Stimulated activated CD4-positive, alpha-beta T cell treated with anti-CD3 and anti-CD28 coated beads, Interleukin-12 subunit alpha, Interleukin-12 subunit beta, amount 100 ng/mL, for 48 hours (primary cell): ENCODE measurements around the gene COQ2.
A peak's percentile ranks its signal among the peaks of the same experiment; 100 is the strongest.
"Not testable (repeated sequence)": the region's sequence is repeated elsewhere in the genome, so short reads cannot be mapped to it uniquely, and the experiment has no call there.

Experiments
- DNase-seq, 3 donors: peaks; one replicate each; pipeline ENCODE4 v3.0.0-alpha.2; 2020; ENCODE audit warnings: low read depth in 2 of 3, low spot score in 1 of 3

The COQ2 gene

GRCh38 chr4:83284193-83285054, at the start of gene COQ2:
COQ2 (minus strand) TSS chr4:83284798; CDS start chr4:83284764, 34 bp downstream.
- DNase-seq, result peak; percentile 89 to 94 (median 89)

DNA sequence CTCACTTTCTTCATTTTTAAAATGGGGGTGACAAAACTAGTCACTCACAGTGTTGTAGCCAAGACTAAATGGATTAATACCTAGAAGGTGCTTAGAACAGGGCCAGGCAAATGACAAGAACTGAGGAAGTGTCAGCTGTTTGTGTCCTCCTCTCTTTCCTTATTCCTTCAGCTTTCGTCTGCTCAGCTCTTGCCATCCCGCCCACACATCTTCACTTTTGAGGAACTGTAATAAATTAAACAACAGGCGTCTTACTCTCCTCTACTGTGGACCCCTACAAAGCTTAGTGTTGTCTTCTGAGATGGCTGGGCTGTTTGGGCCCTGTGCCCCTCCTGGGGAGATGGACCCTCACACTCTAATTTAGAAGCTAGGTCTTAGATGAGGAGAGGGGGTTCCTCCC, 47.4 kb upstream of the COQ2 start:
- no peak for DNase-seq

DNA sequence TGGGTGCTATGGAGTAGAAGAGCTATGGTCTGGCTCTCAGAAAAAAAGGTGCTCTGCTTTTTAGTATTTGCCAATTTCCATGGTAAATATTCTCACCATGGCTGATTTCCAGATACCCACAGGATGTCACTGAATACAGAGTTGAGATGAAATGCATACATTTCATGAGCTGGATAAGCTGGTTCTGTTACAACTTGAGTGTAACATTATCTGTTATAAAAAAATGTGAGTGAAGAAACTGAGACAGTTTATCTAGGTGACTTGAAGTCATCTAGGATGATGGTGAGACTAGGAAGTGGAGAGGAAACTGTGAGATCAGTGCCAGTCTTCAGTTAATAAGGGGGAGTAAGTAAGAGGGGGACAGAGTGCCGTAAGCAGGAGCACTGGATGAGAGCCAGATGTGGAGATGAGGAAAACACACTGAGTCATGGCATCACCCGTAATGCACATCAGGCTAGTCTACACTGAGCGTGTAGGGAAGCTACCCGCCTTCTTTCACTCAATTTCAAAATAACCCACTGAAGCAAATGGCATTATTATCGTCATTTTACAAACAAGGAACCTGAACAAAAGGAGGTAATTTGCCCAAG, 45.0 kb upstream of the COQ2 start:
- DNase-seq, result no peak

DNA sequence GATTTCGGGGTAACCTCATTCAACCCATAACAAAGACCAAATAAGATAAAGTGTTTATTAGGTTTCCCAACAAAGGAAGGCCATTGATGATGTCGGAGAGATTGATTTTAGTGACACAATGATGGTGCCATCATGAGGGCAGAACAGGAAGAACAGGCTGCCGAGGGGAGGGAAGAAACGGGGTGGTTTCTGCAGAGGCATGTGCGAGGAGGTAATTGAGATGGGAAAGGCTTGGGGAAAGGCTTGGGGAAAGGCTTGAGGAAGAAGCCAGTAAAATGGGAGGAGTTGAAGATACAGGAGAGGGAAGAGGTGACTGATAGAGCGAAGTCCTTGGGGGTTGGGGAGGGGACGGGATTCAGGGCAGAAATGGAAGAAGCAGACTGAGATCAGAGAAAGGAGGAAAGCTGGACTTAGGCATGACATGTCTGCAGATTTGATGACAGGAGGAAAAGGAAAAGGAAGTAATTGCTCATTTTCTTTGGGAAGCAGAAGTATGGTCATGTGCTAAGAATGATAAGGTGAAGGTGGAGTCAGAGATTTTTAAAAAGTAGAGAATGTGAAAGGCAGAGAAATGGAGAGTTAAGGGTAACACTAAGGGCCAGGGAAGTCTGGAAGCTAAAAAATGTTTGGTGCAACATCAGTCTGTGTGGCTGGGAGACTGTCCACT, 44.1 kb upstream of the COQ2 start:
- DNase-seq, result no peak

DNA sequence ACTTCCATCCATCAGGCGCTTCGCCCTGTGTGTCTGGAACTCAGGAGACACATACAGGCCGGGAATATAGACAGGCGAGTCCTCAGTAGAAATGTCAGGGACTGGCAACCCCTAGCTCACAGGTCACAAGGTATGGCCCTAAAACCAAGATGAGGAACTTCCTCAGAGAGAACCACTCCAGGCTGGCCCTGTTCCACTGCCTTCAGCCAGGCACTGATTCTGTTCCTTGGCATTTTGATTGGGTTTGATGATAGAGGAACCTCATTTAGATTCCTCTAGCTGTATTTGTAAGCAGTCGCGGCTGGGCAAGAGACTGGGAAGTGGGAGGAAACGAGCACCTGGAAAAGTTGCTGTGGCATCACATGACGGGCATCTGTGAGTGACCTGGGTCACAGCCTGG, 41.9 kb upstream of the COQ2 start:
- no peak for DNase-seq

DNA sequence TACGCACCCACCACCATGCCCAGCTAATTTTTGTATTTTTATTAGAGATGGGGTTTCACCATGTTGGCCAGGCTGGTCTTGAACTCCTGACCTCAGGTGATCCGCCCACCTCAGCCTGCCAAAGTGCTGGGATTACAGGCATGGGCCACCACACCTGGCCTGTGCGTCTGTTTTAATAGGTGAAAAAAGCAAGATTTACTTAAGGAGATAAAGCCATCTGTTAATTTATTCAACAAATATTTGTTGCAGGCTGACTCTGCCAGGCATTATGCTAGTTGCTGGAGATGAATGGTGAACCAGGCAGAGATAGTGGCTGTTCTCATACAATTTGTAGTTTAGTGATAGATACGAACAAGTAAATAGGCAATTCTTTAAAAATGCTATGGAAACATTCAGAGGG, 40.7 kb upstream of the COQ2 start:
- not testable (repeated sequence) for DNase-seq

DNA sequence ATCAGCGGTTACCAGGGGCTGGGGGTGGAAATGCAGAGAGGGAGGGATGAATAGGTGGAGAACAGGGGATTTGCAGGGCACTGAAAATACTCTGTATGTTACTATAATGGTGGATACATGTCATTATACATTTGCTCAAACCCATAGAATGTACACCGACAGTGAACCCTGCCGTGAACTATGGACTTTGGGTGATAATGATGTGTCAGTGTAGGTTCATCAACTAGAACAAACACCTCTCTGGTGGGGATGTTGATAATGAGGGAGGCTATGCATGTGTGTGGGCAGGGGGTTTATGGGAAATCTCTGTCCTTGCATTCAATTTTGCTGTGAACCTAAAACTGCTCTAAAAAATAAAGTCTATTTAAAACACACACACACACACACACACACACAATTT, 38.5 kb upstream of the COQ2 start:
- no peak for DNase-seq

- DNase-seq, result peak in 1 of 3 donors; percentile 33
These were observed 36.0 kb upstream of the COQ2 start for GRCh38 chr4:83320548-83320947.

GRCh38 chr4:83318666-83319065, 34.1 kb upstream of the COQ2 start:
- no peak for DNase-seq

DNA sequence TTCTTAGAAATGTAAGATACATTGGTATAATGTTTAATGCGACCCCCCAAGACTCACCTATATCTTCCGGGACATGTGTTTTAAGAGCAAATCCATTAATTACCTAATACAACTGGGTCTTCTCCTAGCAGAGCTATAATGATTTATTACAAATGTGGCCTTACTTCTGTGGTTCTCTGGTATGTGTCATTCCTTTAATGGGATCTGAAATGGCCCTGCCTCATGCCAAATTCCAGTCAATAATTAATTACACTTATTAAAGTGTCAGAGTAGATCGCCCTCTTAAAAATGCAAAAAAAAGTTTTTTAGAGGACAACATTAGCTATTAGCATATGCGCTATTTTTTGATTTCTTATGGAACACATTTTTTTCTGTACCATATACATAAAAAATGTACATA, 33.1 kb upstream of the COQ2 start:
- no peak for DNase-seq

DNA sequence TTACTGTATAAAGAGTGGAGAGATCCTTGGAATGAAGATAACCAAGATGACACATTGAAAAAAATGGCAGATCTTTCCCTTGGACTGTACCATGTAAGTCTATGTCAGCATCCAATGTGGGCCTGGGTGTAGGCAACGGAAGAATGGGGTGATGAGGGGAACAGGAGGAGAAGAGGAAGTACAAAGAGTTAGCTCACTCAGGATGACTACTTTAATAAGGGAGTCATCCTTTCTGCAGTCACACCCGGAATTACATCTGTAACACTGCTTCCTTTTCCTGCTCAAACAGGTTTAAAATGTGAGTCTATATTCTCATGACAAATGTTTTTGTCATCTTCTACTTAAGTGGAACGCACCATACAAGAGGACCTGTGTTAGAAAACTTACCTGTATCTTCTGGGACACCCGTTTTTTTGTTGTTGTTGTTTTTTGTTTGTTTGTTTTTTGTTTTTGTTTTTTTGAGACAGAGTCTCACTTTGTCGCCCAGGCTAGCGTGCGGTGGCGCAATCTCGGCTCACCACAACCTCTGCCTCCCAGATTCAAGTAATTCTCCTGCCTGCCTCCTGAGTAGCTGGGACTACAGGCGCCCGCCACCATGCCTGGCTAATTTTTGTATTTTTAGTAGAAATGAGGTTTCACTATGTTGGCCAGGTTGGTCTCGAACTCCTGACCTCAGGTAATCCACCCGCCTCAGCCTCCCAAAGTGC, 32.0 kb upstream of the COQ2 start:
- DNase-seq, result no peak

DNA sequence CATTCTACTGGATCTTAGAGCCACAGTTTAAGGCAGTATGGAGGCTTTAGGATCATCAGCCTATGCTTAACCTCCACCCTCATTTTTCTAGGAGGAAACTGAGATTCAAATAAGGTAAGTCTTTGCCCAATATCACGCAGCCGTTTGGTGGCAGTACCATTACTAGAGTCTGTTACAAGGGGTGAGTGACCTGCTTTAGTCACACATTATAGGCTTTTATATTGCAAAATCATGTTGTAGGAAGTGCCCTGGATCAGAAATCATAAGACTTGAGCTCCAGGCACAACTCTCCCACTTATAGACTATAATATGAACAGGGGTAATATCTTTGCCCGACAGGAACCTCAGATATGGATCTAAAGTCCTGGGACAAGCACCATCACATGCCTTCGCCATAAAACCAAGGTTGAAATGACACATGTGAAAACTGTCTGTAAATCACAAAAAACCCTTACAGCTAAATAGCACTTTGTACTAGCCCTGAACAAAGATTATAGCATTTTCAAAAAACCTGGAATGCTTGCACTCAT, 30.8 kb upstream of the COQ2 start:
- no peak for DNase-seq

- no peak for DNase-seq
These were observed 24.1 kb upstream of the COQ2 start for GRCh38 chr4:83308672-83309071.

DNA sequence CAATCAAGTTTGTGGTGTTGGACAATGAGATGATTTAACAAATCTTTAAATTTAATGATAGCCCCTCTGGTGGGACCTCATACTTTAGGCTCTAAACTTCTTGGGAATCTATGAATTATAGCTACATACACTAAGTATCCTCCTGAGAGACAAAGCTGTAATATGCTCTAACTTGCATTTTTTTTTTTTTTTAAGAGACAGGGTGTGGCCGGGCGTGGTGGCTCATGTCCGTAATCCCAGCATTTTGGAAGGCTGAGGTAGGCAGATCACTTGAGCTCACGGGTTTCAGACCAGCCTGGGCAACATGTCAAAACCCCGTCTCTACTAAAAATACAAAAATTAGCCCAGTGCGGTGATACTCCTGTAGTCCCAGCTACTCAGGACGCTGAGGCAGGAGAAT, 23.3 kb upstream of the COQ2 start:
- DNase-seq, result no peak

DNA sequence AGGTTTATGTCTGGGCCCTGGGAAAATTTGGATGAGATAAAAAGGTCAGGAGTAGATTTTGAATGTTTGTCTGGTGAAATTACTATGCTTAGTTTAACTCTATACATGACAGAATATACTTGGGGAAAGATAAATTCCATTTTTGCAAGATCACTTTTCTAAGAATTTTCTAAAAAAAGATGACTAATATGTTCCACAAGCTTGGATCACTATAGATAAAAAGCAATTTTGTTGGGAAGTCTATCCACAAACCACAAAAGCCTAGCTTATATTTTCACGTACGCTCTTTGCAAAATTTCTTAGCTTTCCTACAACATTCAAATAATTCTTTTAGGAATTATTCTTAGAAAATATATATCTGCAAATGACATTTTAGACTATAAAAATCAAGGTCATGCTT, 20.6 kb upstream of the COQ2 start:
- no peak for DNase-seq

GRCh38 chr4:83297548-83298260, 13.1 kb upstream of the COQ2 start:
- no peak for DNase-seq

DNA sequence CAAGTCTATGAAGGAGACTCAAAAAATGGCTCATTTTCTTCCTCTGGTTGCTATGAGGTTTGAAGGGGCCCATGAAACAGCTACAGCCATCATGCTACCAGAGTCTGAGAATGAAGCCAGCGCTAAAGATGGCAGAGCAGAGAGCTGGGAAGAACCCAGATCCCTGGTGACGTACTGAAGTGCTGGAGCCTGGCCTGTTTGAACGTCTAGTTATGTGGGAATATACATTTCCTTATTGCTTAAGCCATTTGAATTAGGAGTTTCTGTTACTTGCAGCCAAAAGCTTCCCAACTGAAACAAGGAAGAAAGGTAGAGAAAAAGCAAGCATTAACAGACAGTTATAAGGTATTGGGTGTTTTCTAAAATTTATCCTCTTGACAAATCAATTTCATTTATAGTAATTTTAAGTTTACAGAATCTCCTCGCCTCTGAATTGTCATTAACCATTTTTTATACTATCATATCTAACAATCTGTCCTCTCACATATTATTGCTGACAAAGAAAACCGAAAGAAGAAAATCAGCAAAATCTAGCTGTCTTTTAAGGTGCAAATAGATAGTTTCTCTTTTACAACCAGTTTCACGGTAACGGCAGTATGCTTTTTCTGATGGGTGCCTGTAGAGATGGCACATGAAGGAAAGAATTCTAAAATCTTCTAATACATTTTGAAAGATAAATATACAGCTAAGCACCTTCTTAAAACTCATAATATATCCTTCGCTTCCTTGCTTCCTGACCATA, 8.9 kb upstream of the COQ2 start:
- no peak for DNase-seq

- not testable (repeated sequence) for DNase-seq
These were observed 5.6 kb upstream of the COQ2 start for GRCh38 chr4:83290059-83290774.

DNA sequence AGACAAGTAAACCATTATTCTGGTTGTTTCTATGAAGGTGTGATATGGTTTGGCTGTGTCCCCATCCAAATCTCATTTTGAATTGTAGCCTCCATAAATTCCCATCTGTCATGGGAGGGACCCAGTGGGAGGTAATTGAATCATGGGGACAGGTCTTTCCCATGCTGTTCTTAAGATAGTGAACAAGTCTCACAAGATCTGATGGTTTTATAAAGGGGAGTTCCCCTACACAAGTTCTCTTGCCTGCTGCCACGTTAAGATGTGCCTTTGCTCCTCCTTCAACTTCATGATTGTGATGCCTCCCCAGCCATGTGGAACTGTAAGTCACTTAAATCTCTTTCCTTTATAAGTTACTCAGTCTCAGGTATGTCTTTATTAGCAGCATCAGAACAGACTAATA, 3.8 kb upstream of the COQ2 start:
- DNase-seq, result not testable (repeated sequence)
